ENCODE data around the gene ARFGAP1. TPM values are rescaled to one million over a fixed set of nuclear protein-coding genes. Genes with fewer than 3 reads are reported as not detected.
A peak's percentile ranks its signal among the peaks of the same experiment; 100 is the strongest.

ARFGAP1 gene
- total RNA-seq, 1 experiment from 2014 or later, result 79.6 TPM

- no peak for DNase-seq (ENCODE audit: low read depth)
Measured at GRCh38 chr20:63240004-63240403, 32.6 kb upstream of the ARFGAP1 start.

- DNase-seq (ENCODE audit: low read depth), result no peak
Measured at GRCh38 chr20:63241272-63241671, 31.3 kb upstream of the ARFGAP1 start.

- DNase-seq (ENCODE audit: low read depth), result no peak
Measured at GRCh38 chr20:63242736-63243135, 29.9 kb upstream of the ARFGAP1 start.

- no peak for DNase-seq (ENCODE audit: low read depth)
Measured at GRCh38 chr20:63243604-63244247, 28.9 kb upstream of the ARFGAP1 start.

DNA sequence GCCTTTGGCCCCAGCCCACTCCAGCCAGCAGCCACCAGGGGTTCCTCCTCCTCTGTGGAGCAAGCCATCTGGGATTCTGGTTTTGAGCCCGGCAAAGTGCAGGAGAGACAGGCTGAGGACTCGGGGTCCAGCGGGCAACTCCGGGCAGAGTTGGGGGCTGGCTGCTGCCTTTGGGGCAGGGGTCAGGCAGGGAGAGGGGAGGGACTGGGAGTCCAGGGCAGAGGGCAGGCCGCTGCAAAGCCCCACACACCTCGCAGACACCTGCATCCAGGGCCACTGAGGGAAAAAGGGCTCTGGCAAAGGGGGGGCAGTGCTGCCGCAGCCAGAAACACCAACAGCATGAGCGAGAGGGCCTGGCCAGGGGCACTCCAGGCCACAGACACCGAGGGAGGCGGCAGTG is 28.1 kb upstream of the ARFGAP1 start:
- no peak for DNase-seq (ENCODE audit: low read depth)

DNA sequence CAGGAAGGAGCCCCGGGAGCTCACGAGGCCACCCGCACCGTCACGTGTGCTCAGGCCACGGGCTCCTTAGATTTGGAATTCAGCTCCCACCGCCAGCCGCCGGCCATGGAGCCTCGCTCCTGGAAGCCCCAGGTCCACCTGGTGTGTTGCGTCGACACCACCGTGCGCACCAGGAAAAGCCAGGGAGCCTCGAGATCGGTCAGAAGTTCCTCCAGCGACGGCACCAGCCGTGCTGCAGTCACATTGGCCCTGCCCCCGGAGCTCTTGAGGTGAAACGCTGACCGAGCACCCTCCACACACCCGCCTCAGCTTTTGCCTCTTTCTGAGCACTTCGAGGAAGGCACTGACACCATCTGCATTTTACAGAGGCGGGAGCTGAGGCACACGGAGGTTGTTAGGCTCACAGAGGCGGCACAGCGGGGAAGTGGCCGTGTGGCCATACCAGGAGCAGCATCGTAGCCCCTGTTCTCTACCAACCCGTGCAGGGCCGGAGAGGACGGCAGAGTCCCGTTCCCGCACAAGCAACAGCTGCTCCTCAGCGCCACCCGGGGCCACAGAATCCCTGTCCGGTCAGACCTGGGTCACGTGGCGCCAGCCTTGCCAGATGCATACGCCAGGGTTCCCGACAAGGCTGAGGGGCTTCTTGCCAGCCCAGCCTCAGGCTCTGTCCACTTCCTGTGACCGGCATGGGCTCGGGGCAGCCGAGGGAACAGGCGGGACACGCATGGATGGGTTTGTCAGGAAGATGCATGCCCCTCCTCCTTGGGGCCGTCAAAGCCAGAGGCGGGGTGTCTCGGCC is 25.9 kb upstream of the ARFGAP1 start:
- DNase-seq (ENCODE audit: low read depth), result no peak

DNA sequence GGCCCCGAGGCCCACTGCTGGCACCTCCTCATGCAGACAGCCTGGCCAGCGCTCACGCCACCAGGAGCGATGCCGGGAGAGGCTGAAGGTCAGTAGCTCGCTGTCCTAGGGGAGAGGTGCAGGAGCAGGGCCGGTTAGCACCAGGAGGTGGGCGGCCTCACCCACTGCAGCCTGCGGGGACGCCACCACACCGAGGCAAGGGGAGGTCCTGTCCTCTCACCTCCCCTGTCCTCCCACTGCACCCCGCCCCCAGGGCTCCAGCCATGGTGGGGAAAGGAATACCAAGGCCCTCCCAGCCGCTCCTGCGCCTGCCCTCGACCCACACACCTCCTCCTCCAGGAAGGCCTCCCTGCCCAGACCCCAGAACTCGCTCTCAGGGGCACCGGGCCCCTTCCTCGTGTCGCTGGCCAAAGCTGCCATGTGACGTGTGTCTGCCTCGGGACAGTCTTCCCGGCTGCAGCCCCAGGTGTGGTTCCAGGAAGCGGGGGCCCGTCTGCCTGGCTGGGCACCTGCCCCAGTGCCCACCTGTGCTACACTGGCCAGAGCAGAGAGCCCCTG is 24.9 kb upstream of the ARFGAP1 start:
- no peak for DNase-seq (ENCODE audit: low read depth)

DNA sequence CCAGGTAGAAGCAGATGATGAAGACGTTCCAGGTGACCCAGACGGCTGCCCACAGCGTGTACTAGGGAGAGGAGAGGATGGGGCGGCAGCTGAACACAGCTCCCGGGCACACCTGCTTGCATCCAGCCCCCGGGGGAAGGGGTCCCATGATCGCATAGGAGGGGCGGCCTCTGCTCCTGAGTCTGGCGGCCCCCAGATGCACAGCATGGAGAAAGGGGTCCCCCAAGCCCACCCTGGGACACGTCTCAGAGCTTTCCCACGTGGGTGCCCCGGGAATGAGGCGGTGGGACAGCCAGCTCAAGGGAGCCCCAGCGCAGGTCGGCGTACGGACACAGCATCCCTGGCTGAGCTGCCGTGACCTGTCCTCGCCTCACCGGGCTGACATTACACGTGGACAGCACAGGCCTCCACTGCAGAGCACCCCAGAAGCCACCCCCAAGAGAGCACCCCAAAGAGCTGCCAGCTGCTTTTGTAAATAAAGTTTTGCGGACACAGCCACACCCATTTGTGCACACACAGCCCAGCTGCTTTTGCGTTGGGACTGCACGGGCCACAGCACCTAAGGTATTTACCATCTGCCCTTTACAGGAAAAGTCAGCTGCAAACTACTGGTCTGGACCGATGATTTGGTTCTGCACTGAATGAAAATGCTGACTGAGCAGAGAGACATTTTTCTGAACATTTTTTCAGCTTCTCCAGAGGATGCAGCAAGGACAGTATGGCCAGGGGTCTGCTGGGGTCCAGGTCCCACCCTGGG is 23.6 kb upstream of the ARFGAP1 start:
- no peak for DNase-seq (ENCODE audit: low read depth)

DNA sequence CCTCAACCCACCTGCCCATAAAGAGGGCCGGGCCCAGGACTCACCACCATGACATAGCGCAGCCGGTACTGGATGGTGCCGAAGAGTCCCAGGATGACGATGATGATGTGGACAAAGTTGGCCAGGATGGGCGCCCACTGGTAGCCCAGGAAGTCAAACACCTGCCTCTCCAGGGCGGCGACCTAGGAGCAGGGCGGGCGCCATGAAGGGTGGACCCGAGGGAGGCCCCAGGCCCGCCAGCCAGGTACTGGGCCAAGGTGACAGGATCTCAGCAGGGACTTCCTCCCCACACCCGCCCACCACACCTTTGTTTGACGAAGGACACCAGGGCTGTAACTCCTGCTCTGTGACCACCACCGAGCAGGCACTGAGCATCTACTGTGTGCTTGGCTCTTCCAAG is 22.7 kb upstream of the ARFGAP1 start:
- no peak for DNase-seq (ENCODE audit: low read depth)

- peak; percentile 38 for DNase-seq (ENCODE audit: low read depth)
Measured at GRCh38 chr20:63251350-63251749, 21.3 kb upstream of the ARFGAP1 start.

GRCh38 chr20:63252284-63252711 is 20.3 kb upstream of the ARFGAP1 start:
- DNase-seq (ENCODE audit: low read depth), result no peak

- no peak for DNase-seq (ENCODE audit: low read depth)
Measured at GRCh38 chr20:63253065-63253437, 19.6 kb upstream of the ARFGAP1 start.

- DNase-seq (ENCODE audit: low read depth), result no peak
Measured at GRCh38 chr20:63253438-63254231, 19.0 kb upstream of the ARFGAP1 start.

DNA sequence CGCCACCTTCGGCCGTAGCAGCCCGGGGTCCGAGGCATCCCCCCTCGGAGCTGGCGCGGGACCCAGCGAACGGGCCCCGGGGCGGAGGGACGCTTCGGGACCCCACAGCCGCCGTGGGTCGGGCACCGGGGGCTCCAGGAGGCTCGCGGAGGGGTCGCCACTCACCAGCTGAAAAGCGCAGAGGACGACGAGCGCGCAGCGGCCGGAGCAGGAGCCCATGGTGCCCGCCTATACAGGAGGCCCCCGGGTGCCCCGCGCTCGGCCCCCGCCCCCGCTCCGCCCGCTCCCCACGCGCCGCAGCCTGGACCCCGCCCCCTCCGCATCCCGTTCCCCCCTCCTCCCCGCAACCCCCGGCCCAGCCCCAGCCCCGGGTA is 18.4 kb upstream of the ARFGAP1 start, which contains the start of gene NKAIN4:
Gene NKAIN4, minus strand, starts transcription at position 232 of the 374 bp plus-strand sequence. Its CDS starts 13 bp downstream, at position 219.
- no peak for DNase-seq (ENCODE audit: low read depth)

- DNase-seq (ENCODE audit: low read depth), result no peak
Measured at GRCh38 chr20:63254606-63255384, 17.8 kb upstream of the ARFGAP1 start.

GRCh38 chr20:63255931-63256704 is 16.5 kb upstream of the ARFGAP1 start:
- no peak for DNase-seq (ENCODE audit: low read depth)

- DNase-seq (ENCODE audit: low read depth), result no peak
Measured at GRCh38 chr20:63256954-63257353, 15.7 kb upstream of the ARFGAP1 start.

- no peak for DNase-seq (ENCODE audit: low read depth)
Measured at GRCh38 chr20:63257629-63258028, 15.0 kb upstream of the ARFGAP1 start.

DNA sequence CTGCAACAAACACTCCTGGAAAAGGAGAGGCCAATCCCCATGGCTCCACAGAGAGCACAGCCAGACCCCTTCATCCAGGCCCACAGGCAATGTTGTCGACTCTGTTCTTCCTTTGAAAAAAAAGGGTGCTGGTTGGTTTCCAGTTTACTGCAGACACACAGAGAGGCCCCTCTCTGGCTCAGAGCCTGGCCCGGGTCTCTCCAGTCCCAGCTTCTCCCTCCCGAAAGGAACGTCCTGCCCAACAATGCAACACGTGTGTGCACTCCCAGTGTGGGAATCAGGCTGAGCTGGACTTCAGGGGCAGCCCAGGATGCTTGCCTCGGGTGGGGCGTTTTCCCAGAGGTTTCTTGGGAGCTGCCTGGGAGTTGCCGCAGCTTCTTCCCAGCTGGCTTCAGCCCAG is 13.8 kb upstream of the ARFGAP1 start:
- DNase-seq (ENCODE audit: low read depth), result no peak
